ENCODE measurements around the gene SRC.

The SRC gene

GRCh38 chr20:37356387-37356786 is 10.4 kb downstream of the SRC start:
- H3F3A ChIP-seq (ENCODE audit: insufficient read depth, low read length), result no peaks in the 10 kb centered on the region
- no peaks in the 10 kb centered on the region for H4K20me1 ChIP-seq (ENCODE audit: insufficient read depth, low read length)
- no peak overlapping the region for H3K4me2 ChIP-seq (ENCODE audit: low read length)
- peaks cover 4% of the 10 kb centered on the region for H3K27me3 ChIP-seq (ENCODE audit: insufficient read depth, low read length)
- no peaks in the 10 kb centered on the region for H3K79me2 ChIP-seq (ENCODE audit: insufficient read depth, low read length)
- no peak for TF ChIP-seq EZH2 (IDR thresholded peaks at IDR 0.05; ENCODE audit: borderline replicate concordance, low read length)
- no peak for TF ChIP-seq CTCF (IDR thresholded peaks at IDR 0.05; ENCODE audit: low read length)
- no peaks in the 10 kb centered on the region for H3K9me2 ChIP-seq (ENCODE audit: low read depth, low read length)
- H3K36me3 ChIP-seq (ENCODE audit: insufficient read depth, low read length), result no peaks in the 10 kb centered on the region
- no peaks in the 10 kb centered on the region for H3K4me1 ChIP-seq (ENCODE audit: insufficient read depth, low read length, severe bottlenecking)
- no peak overlapping the region for H3K9ac ChIP-seq (ENCODE audit: low read length)
- no peak overlapping the region for H3K27ac ChIP-seq (ENCODE audit: low read depth, low read length, poor library complexity, severe bottlenecking)
- no peaks in the 10 kb centered on the region for H3K9me3 ChIP-seq (ENCODE audit: low read length)
- H3K4me3 ChIP-seq (ENCODE audit: low read depth, low read length, poor library complexity, severe bottlenecking), result no peak overlapping the region
- no peak overlapping the region for H2AFZ ChIP-seq (ENCODE audit: low read length)

- Histone ChIP-seq H3F3A (ENCODE audit: insufficient read depth, low read length) (no peaks in the 10 kb centered on the region), H2AFZ (ENCODE audit: low read length) (no peak overlapping the region), H3K79me2 (ENCODE audit: insufficient read depth, low read length) (no peaks in the 10 kb centered on the region), H3K9ac (ENCODE audit: low read length) (no peak overlapping the region), H3K9me2 (ENCODE audit: low read depth, low read length) (no peaks in the 10 kb centered on the region), H3K36me3 (ENCODE audit: insufficient read depth, low read length) (no peaks in the 10 kb centered on the region), H4K20me1 (ENCODE audit: insufficient read depth, low read length) (no peaks in the 10 kb centered on the region), H3K4me2 (ENCODE audit: low read length) (no peak overlapping the region), H3K4me1 (ENCODE audit: insufficient read depth, low read length, severe bottlenecking) (no peaks in the 10 kb centered on the region), H3K27ac (ENCODE audit: low read depth, low read length, poor library complexity, severe bottlenecking) (no peak overlapping the region), H3K4me3 (ENCODE audit: low read depth, low read length, poor library complexity, severe bottlenecking) (no peak overlapping the region), H3K27me3 (ENCODE audit: insufficient read depth, low read length) (peaks cover 4% of the 10 kb centered on the region), H3K9me3 (ENCODE audit: low read length) (no peaks in the 10 kb centered on the region)
- TF ChIP-seq EZH2 (IDR thresholded peaks at IDR 0.05; ENCODE audit: borderline replicate concordance, low read length), result no peak
- TF ChIP-seq CTCF (IDR thresholded peaks at IDR 0.05; ENCODE audit: low read length), result no peak
These were observed 11.0 kb downstream of the SRC start for GRCh38 chr20:37356961-37357371.

- Histone ChIP-seq H3K4me3 (ENCODE audit: low read depth, low read length, poor library complexity, severe bottlenecking) (no peak overlapping the region), H3K4me1 (ENCODE audit: insufficient read depth, low read length, severe bottlenecking) (no peaks in the 10 kb centered on the region), H3K9me2 (ENCODE audit: low read depth, low read length) (no peaks in the 10 kb centered on the region), H4K20me1 (ENCODE audit: insufficient read depth, low read length) (no peaks in the 10 kb centered on the region), H3K79me2 (ENCODE audit: insufficient read depth, low read length) (no peaks in the 10 kb centered on the region), H3K36me3 (ENCODE audit: insufficient read depth, low read length) (no peaks in the 10 kb centered on the region), H2AFZ (ENCODE audit: low read length) (no peak overlapping the region), H3K9ac (ENCODE audit: low read length) (no peak overlapping the region), H3K4me2 (ENCODE audit: low read length) (no peak overlapping the region), H3K27me3 (ENCODE audit: insufficient read depth, low read length) (peaks cover 4% of the 10 kb centered on the region), H3F3A (ENCODE audit: insufficient read depth, low read length) (no peaks in the 10 kb centered on the region), H3K27ac (ENCODE audit: low read depth, low read length, poor library complexity, severe bottlenecking) (no peak overlapping the region), H3K9me3 (ENCODE audit: low read length) (no peaks in the 10 kb centered on the region)
- no peak for TF ChIP-seq CTCF (IDR thresholded peaks at IDR 0.05; ENCODE audit: low read length)
- TF ChIP-seq EZH2 (IDR thresholded peaks at IDR 0.05; ENCODE audit: borderline replicate concordance, low read length), result no peak
These were observed 11.8 kb downstream of the SRC start for GRCh38 chr20:37357481-37358365.

Measured in OCI-LY1 (cell line).